SKM-1 (cell line): Measurements from ENCODE around the gene ANKRD13D.

Experiments
- DNase-seq: peaks from one replicate; lab custom pipeline; 2025; ENCODE audit not compliant: unreplicated experiment; lab: John Stamatoyannopoulos, UW

ANKRD13D gene

GRCh38 chr11:67289226-67289650 is at the start of gene ANKRD13D:
Gene ANKRD13D (plus strand): TSS chr11:67289303. CDS start chr11:67289461, 158 bp downstream.
- no peak for DNase-seq

- peak; percentile 97 for DNase-seq
Measured at GRCh38 chr11:67239783-67240575, 49.1 kb upstream of the ANKRD13D start.

- no peak for DNase-seq
Measured at GRCh38 chr11:67240576-67241389, 48.3 kb upstream of the ANKRD13D start.

GRCh38 chr11:67242548-67242947 is 46.6 kb upstream of the ANKRD13D start:
- no peak for DNase-seq

GRCh38 chr11:67243051-67243450 is 46.1 kb upstream of the ANKRD13D start:
- DNase-seq = no peak

GRCh38 chr11:67245046-67245445 is 44.1 kb upstream of the ANKRD13D start:
- DNase-seq = no peak

- DNase-seq = no peak
Measured at GRCh38 chr11:67247946-67248550, 41.1 kb upstream of the ANKRD13D start.

GRCh38 chr11:67248653-67249052 is 40.5 kb upstream of the ANKRD13D start:
- DNase-seq = no peak

GRCh38 chr11:67250059-67251043 is 38.8 kb upstream of the ANKRD13D start:
- no peak for DNase-seq

- DNase-seq = no peak
Measured at GRCh38 chr11:67251841-67252240, 37.3 kb upstream of the ANKRD13D start.

- no peak for DNase-seq
Measured at GRCh38 chr11:67252831-67253239, 36.3 kb upstream of the ANKRD13D start.

GRCh38 chr11:67253872-67254624 is 35.1 kb upstream of the ANKRD13D start:
- DNase-seq = no peak

- no peak for DNase-seq
Measured at GRCh38 chr11:67254798-67255197, 34.3 kb upstream of the ANKRD13D start.

GRCh38 chr11:67255353-67255752 is 33.8 kb upstream of the ANKRD13D start:
- no peak for DNase-seq

- DNase-seq = no peak
Measured at GRCh38 chr11:67255864-67256263, 33.2 kb upstream of the ANKRD13D start.

GRCh38 chr11:67256477-67257135 is 32.5 kb upstream of the ANKRD13D start:
- DNase-seq = no peak

- DNase-seq = no peak
Measured at GRCh38 chr11:67260406-67260805, 28.7 kb upstream of the ANKRD13D start.

- DNase-seq = peak; percentile 29
Measured at GRCh38 chr11:67260885-67261639, 28.0 kb upstream of the ANKRD13D start.

- no peak for DNase-seq
Measured at GRCh38 chr11:67261640-67261945, 27.5 kb upstream of the ANKRD13D start.
